GM18519 (cell line): Measurements from ENCODE around the gene VPS13A.

Experiments used
- ATAC-seq: cut with Tn5 transposase; IDR thresholded peaks from one replicate; pipeline ENCODE4 v1.9.1; 2021; ENCODE audit warnings: mild to moderate bottlenecking, moderate library complexity; ENCODE audit not compliant: unreplicated experiment, low FRiP score

Gene VPS13A

GRCh38 chr9:77453825-77454647 is 276.7 kb downstream of the VPS13A start:
- ATAC-seq, result no peak

GRCh38 chr9:77454663-77455062 is 277.3 kb downstream of the VPS13A start:
- ATAC-seq, result no peak

- no peak for ATAC-seq
These were observed 278.1 kb downstream of the VPS13A start for GRCh38 chr9:77455312-77455927.

- peak; percentile 73 for ATAC-seq
These were observed 279.6 kb downstream of the VPS13A start for GRCh38 chr9:77456829-77457437.

- peak; percentile 70 for ATAC-seq
These were observed 280.7 kb downstream of the VPS13A start for GRCh38 chr9:77457916-77458592.

GRCh38 chr9:77460938-77461337 is 283.6 kb downstream of the VPS13A start:
- ATAC-seq, result no peak

- ATAC-seq, result no peak
These were observed 284.7 kb downstream of the VPS13A start for GRCh38 chr9:77462066-77462465.

GRCh38 chr9:77463151-77463550 is 285.8 kb downstream of the VPS13A start:
- no peak for ATAC-seq

- ATAC-seq, result no peak
These were observed 287.3 kb downstream of the VPS13A start for GRCh38 chr9:77464661-77465060.

- ATAC-seq, result no peak
These were observed 292.3 kb downstream of the VPS13A start for GRCh38 chr9:77469515-77470231.
